NK-92 (cell line): ENCODE results near the gene SLC9B2.

Source experiments
- DNase-seq: peaks from one replicate; lab custom pipeline; 2025; ENCODE audit not compliant: unreplicated experiment; lab: John Stamatoyannopoulos, UW

The SLC9B2 gene

DNA sequence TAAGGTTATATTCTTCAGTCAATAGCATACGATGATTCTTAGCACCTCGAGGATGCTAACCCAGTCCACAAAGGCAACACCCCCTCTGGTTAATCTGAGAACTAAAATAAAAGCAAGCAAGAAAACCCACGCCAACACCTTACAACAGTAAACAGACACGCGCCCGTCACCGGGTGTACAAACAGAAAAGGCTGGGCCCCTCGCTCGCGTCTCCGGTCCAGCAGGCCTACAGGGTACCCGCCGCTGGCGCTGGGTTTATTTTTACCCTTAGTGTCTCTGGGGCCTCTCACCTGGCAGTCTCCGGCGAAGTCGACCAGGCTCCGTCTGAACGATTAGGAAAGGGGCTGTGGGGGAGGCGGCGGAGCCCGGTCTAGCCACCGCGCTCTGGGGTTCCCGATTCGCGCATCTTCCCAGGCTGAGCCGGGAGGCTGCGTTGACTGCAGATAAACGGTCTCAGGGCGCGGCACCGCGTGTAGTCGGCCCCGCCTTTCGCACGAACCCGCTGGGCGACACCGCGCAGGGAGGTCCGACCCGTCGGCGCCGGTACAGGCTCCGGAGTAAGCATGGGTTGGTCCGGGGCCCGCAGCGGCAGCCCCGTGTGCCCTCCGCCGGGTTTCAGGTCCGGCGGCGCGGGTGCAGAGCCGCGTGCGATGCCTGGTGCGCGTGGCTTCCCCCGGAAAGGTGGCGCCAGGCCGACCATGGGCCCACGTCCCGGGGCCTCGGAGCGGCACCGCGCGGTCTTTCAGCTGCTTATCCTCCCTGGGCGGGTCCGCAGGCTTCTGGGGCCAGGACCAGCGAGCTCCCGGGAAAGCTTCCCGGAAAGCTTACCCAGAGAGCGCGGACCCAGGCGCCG lies 441 bp downstream of the SLC9B2 start:
- DNase-seq = no peak

DNA sequence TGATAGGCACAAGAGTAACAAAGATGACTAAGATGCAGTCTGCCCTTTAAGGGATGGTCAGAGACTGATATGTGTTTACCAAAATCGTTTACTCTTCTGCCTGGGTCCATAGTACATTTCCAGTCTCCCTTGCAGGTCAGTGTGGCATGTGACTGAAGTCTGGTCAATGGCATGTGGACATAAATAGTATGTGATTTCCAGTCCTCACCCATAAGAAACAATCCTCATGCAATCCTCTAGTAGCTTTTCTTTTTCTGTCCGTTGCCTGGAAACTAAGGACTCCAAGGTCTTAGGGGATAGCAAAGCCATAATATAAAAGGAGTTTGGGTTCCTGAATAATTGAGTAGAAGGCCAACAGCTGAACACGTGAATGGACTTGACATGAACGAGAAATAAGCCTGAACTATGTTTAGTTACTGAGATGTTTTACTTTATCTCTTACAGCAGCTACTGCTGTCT lies 1.1 kb downstream of the SLC9B2 start:
- no peak for DNase-seq

DNA sequence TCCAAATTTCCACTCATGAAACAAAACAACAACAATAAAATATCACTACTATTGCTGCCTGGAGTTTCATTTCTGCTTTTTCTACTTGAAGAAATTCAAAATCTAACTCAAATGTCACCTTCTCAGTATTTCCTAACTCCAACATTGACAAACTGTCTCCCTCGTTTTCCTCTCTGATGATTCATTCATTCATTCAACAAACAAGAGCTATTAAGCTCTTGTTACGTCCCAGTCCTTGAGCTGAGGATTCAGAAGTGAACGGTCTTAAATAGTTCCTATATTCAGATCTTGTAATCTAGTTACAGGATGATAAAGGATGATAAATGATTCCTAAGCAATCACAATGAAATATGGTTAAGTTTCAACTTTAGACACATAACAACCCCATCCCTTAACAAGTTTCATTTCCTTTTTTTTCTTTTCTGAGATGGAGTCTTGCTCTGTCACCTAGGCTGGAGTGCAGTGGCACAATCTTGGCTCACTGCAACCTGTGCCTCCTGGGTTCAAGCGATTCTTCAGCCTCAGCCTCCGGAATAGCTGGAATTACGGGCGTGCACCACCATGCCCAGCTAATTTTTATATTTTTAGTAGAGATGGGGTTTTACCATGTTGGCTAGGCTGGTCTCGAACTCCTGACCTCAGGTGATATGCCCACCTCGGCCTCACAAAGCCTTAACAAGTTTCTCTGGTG lies 1.7 kb downstream of the SLC9B2 start:
- DNase-seq = no peak

DNA sequence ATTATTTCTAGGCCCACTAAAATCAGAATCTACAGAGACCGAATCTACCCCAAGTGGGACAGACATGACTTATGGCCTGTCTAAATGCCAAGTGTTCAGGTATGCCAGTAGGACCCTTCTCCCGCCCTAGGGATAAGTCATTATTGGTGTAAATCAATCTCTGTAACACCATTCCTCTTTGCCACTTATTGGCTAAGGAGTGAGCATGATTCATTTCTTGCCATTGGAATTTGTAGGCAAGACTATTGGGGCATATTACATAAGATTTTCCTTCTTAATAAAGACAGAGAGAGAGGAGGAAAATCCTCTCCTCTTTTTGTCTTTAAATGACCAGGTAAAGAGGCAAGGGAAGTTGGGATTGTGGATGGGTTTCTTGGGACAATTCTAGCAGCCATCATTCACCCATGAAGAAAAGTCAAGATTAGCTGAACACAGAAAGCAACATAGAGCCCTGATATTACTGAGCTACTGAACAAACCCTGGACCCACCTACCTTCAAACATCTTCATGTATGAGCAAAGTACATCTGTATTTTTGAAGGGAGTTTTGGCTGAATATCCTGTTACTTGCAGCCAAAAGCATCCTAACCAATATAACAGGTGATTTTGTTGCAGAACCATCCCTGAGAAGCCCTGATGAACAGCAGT lies 2.6 kb downstream of the SLC9B2 start:
- DNase-seq = no peak

DNA sequence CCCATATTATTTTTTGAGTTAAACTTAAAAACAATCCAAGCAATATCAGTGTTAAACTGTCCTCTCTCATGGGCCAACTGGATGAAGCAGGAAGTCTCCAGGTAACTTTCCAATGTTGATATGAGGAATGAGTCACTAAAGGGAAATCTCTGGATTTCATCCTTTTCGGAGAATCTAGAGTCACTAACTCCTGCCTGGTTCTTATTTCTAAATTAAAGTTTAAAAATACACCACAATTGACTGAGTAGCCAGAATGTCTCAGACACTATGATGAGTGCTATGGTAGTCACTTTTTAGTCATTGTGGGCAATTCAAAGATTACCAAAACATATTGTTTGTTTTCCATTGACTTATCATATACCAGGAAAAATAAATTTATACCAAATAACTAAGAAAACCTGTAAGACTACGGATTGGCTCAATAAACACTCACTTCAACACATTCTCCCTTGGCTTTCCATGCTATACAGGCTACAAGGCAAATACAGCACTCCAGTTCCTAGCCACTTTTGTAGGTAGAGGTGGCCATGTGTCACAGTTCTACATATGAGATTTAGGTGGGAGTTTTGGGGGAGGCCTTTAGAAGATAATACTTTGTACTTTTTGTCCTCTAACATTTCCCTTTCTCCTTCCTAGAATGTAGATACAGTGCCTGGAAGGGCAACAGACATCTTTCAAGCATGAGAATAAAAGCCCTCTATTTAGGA lies 8.6 kb downstream of the SLC9B2 start:
- no peak for DNase-seq

DNA sequence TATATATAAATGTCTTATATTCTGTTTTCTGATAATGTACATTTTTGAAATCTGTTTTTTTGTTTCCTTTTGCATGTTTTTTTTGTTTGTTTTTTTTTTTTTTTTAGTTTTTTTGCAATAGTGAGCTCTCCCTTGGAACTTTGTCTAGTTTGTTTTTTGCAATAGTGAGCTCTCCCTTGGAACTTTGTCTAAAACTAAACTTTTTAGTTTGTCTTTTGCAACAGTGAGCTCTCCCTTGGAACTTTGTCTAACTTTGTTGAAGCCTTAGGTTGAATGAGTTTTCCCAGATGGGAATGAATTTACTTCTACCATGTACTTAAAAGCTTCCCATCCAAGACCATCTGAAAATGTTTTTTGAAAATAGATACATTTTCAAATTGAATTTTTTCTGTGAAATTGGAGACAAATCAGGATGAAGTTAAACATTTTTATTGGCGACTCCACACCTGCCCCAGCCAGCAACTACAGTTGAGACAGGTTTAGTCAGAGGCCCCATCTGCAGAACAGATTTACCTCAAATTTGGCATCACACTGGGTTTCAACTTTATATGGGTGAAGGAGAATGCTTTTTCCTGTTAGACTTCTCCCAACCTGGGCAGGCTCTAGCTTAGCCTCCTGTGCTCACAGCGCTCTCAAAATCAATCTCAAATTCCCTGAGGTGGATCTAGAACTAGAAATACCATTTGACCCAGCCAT lies 16.0 kb downstream of the SLC9B2 start:
- no peak for DNase-seq

DNA sequence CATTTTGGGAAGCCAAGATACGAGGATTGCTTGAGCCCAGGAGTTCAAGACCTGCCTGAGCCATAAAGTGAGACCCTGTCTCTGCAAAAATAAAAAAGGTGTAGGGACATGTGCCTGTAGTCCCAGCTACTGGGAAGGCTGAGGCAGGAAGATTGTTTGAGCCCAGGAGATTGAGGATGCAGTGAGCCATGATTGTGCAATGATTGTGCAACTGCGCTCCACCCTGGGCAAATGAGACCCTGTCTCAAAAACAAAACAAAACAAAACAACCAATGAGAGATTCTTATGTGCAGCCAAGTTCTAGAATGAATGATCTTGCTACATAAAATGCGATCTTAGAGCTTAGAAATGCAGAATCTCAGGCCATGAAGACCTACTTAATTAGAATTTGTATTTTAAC lies 22.5 kb downstream of the SLC9B2 start:
- no peak for DNase-seq

DNA sequence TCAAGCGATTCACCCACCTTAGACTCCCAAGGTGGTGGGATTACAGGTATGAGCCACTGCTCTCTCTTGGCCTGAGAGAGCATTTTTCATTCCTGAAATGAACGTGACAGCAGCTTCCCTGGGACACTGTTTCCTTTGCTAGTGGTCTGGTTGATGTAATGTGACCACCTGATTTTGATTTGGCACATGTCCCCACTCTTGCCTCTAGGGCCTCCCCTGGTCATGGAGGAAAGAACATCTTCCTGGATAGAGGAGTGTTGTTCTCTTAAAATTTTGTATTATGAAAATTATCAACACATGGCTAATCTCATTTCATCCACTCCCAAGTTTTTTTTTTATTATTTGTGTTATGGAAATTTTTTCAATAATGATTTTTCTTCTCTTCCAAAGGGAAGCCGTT lies 23.8 kb downstream of the SLC9B2 start:
- DNase-seq = no peak

DNA sequence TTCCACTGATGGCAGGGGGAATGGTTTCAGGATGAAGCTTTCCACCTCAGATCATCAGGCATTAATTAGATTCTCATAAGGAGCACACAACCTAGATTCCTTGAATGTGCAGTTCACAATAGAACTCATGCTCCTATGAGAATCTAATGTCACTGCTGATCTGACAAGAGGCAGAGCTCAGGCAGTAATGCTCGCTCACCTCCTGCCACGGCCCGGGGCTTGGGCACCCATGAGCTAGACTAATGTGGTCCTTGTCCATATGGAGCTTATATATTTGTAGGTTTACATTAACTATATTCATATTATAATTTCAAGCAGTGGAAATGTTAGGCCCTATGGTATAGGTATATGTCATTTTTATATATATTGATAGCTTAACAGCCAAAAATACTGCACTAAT lies 24.4 kb downstream of the SLC9B2 start:
- no peak for DNase-seq

DNA sequence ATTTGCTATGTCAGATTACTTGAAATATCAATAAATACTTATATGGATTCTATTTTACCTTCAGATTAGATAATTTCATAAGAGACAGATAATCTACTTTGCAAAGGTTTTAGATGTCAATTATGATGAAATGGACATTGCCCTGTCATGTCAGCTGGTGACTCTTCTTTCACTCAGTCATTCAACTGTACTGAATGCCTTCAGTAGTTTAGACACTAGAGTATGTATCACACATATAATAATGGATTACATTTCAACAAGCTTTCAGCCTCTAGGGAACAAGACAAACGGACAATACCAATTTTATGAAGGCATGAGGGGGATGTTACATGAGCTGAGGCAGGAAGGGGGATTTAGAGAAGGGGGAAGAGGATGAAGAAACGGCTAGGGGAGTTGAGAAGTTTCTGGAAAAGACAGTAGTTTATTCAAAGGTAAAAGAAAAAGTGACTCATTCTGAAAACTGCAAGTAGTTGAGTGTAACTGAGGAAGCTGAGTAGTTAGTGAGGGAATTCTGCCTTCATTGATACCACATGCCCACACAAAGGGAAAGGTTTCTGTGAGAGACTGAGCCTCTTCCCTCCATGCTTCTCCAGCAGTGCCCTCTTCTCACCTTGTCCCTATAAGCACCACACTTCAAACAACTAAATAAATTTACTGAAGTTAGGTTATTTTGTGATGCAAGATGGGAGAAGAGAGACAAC lies 25.7 kb downstream of the SLC9B2 start:
- DNase-seq = no peak

DNA sequence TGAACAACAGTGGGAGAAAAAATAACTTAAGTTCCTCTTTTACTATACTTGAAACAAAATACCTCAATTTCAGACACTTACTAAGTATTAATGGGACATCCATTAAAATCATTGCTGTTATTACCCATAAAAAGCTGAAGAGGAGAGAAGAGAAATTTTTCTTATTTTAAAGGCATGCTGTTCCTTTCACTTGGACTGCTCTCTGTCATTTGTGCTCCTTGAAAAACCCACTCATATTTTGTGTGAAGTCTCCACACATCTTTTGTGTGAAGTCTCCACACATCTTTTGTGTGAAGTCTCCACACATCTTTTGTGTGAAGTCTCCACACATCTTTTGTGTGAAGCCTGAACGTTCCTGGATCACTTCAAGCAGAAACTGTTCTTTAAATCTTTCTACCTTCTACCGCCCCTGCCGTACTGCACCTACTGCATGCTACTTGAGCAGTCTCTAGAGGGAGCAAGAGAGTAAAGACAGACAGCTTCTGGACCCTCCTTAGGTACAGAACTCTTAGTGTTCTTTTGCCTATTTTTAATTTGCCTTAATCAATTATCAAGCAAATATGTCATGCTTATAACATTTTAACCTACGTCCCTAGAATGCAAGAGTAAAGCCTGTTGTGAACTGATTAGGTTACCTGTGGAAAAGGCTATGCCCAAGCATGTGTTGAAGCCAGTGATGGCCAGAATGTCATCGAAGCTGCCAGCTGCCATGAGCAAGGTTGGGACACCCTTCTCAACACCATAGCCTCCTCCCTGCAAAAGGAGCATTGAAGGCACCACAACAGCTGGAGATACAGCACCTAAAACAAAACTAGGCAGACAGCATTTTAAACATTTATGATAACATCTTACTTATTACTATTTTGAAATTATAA lies 29.9 kb downstream of the SLC9B2 start:
- no peak for DNase-seq

DNA sequence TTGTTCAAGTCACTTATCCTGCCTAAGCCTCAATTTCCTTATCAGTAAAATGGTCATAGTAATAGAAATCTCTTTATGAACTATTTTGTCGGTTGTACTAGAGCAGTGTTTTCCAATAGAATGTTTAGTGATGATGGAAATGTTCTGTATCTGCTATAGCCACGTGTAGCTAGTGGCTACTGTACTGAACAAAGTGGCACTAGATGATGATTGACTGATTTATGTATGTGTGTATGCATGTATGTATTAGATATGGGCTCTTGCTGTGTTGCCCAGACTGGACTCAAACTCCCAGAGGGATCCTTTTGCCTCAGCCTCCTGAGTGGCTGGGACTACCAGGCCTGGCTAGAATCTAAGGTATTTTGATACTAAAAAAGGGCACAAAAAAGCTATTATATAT lies 32.4 kb downstream of the SLC9B2 start:
- DNase-seq = no peak

DNA sequence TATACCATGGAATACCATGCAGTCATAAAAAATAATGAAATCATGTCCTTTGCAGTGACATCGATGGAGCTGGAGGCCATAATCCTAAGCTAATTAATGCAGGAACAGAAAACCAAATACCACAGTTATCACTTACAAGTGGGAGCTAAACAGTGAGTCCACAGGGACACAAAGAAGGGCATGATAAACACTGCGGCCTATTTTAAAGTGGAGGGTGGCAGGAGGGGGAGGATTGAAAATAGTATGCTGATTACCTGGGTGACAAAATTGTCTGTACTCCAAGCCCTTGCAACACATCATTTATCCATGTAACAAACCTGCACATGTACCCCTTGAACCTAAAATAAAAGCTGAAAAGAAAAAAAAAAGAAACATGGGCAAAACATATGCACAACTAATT lies 40.4 kb downstream of the SLC9B2 start:
- no peak for DNase-seq

DNA sequence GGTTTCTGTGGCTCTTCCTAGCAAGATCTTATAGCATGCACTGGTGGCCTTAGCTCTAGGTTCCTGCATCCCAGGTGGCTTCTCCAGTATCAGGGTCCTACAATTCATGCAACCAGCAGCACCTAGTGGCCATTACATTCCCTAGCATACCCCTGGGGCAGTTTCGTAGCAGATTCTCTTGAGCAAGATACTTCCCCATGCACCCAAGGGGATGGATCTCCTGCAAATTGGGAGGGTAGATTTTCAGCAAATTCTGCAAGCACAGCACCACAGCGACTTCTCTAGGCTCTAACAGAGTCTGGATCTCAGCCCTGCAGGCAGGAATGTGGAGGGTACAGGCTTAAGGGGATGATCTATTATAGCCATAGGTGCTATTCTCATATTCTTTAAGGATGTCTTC lies 44.0 kb downstream of the SLC9B2 start:
- no peak for DNase-seq

DNA sequence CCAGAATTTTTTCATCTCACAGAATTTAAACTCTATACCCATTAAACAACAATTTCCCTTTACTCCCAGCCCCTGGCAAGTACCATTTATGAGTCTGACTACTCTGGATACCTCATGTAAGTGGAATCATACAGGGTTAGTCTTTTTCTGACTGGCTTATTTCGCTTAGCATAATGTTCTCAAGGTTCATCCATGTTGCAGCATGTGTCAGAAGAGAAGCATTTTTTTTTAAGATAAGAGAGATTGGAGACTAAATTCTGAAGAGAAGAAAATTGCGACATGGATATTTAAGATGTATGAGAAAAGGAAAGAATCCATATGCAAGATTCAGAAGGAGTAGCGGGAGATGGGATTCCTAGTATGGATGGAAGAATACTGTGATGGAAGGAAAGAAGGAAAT lies 45.8 kb downstream of the SLC9B2 start:
- no peak for DNase-seq

DNA sequence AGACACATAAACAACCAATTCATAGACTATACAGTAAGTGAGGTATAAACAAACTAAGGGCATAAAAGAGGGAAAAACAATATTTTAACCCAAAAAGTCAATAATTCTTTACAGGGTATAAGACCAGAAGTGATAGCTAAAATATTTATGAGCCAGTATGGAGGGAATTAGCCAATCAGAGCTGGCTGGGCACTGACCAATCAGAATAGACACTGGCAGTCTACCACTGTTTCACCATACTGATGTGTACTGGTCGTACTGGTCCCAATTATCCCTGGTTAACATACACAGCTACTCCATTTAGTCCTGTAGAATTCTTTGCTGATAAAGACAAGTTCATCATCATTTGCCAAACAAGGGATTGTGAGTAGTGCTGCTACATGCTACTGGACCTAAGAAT lies 47.3 kb downstream of the SLC9B2 start:
- no peak for DNase-seq

DNA sequence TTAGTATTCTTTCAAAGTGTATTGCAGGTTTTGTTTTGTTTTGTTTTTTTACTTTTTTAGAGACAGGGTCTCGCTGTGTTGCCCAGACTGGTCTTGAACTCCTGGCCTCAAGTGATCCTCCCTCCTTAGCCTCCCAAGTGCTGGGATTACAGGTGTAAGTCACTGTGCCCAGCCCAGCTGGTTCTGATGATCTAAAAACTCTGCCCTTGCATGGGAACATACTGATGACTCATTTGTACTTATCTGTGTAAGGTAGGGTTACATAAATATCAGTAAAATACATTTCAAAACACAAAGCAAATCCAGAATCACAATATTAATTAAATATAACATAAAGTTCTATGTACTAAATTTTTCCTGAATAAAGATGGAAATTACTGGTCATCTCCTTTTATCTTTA lies 49.7 kb downstream of the SLC9B2 start:
- DNase-seq = no peak

DNA sequence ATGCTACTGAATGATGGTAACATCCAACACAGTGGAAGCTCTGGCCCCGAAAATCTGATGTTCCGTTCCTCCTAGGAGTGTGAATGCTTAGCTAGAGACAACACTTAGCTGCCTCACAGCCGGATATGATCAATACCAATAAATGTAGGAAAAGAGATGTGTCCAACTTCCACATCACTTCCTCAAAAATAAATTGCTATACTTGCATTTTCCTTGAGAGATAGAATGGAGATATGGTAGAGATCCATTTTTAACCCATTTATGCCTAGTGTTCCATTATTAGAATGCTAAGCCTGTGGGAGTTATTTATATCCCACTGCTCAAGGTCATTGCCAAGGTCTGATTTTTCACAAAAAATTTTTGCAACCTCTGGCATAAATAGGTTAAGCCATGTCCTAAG lies 51.6 kb downstream of the SLC9B2 start:
- no peak for DNase-seq

DNA sequence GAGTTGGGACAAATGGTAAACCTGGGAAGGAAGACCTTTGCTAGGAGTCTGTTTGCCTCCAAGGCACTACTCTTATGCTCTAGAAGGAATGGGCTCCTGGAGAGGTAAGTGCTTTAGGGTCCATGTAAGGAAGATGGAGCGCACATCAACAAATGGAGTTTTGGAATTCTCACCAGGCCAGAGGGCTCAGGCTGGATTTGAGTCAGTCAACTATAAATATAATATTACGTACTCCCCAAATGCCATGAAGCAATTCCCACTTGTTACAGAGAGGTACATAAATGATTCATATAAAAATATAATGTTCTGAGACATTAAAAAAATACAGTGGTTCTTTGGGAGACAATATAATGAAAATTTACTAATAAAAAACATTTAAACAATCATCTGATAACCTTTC lies 55.4 kb downstream of the SLC9B2 start:
- DNase-seq = no peak
